HUES48 (cell line): ENCODE results near the gene SLC17A2.
"Not testable (repeated sequence)": the region's sequence is repeated elsewhere in the genome, so short reads cannot be mapped to it uniquely, and the experiment has no call there.

Experiments used
- H3K27ac ChIP-seq: one replicate; pipeline ENCODE4 v1.7.0; 2013; ENCODE audit warnings: low read depth, low read length, inconsistent platforms
- H3K27me3 ChIP-seq: 2 replicates; pipeline ENCODE4 v1.6.1; 2013; ENCODE audit warnings: mild to moderate bottlenecking, low read length; ENCODE audit not compliant: control insufficient read depth, insufficient read depth
- H3K36me3 ChIP-seq: 2 replicates; pipeline ENCODE4 v1.6.1; 2013; ENCODE audit warnings: low read length; ENCODE audit not compliant: control insufficient read depth, insufficient read depth
- H3K4me1 ChIP-seq: 2 replicates; pipeline ENCODE4 v1.6.1; 2013; ENCODE audit warnings: mild to moderate bottlenecking, low read length; ENCODE audit not compliant: control insufficient read depth, insufficient read depth
- H3K4me3 ChIP-seq: 2 replicates; pipeline ENCODE4 v1.5.1; 2013; ENCODE audit warnings: mild to moderate bottlenecking, low read depth, low read length
- H3K9ac ChIP-seq: 2 replicates; pipeline ENCODE4 v1.6.1; 2013; ENCODE audit warnings: mild to moderate bottlenecking, low read depth, low read length, moderate library complexity
- H3K9me3 ChIP-seq: 2 replicates; pipeline ENCODE4 v1.6.1; 2013; ENCODE audit warnings: low read length; ENCODE audit not compliant: control insufficient read depth, insufficient read depth

Gene SLC17A2

GRCh38 chr6:25934156-25934555 lies 3.7 kb upstream of the SLC17A2 start:
- Histone ChIP-seq H3K4me1 (no peaks in the 10 kb centered on the region), H3K27ac (no peak overlapping the region), H3K9ac (no peak overlapping the region), H3K9me3 (no peaks in the 10 kb centered on the region), H3K4me3 (no peak overlapping the region), H3K27me3 (no peaks in the 10 kb centered on the region), H3K36me3 (no peaks in the 10 kb centered on the region)

GRCh38 chr6:25931411-25931709 lies 869 bp upstream of the SLC17A2 start:
- Histone ChIP-seq H3K4me1 (no peaks in the 10 kb centered on the region), H3K9ac (no peak overlapping the region), H3K27me3 (no peaks in the 10 kb centered on the region), H3K9me3 (no peaks in the 10 kb centered on the region), H3K36me3 (no peaks in the 10 kb centered on the region), H3K4me3 (no peak overlapping the region), H3K27ac (no peak overlapping the region)

- H3K9ac ChIP-seq, H3K4me1 ChIP-seq, H3K4me3 ChIP-seq, H3K9me3 ChIP-seq, H3K27me3 ChIP-seq, H3K36me3 ChIP-seq, H3K27ac ChIP-seq: not testable (repeated sequence)
Observed at GRCh38 chr6:25929785-25930184, 706 bp downstream of the SLC17A2 start.

DNA sequence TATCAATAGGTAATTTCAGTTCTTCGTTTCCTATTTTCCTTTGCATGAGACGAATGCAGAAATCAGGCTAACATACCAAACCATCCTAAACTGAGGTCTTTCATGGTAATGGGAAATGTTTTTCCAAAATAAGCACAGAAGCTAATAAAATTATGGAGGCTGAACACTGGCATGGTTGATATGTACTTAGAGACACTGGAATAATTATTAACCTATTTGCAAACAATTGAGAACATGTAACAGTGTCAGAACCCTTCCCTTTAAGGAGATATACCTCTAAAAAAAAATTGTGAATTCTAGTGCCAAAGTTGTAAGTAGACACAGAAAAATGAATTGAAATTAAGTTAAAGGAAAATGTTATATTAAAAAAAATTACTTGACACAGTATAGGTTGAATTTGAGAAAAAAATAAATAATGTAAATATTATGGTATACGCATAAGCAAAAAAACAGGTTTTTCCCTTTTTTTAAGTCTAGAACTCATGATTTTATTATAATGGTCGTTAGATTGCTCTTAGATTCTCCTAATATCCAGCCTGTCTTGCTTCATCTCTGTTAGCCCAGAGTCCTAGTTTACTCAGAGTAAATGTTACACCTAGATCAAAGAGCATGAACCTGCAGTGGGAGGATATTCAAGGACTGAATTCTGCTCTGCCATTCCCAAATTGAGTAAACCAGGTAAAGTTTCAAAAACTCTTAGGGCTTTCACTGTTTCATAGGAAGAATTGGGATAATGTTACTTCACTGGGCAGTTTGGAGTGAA lies 1.7 kb downstream of the SLC17A2 start:
- no peak overlapping the region for H3K9ac ChIP-seq
- H3K27ac ChIP-seq = no peak overlapping the region

GRCh38 chr6:25927756-25928216 lies 2.7 kb downstream of the SLC17A2 start:
- Histone ChIP-seq H3K36me3 (no peaks in the 10 kb centered on the region), H3K27me3 (no peaks in the 10 kb centered on the region), H3K9me3 (no peaks in the 10 kb centered on the region), H3K4me1 (no peaks in the 10 kb centered on the region), H3K9ac (no peak overlapping the region), H3K27ac (no peak overlapping the region), H3K4me3 (no peak overlapping the region)

More for the DNA sequence above, 1.7 kb downstream of the SLC17A2 start:
- Histone ChIP-seq H3K27me3 (no peaks in the 10 kb centered on the region), H3K36me3 (no peaks in the 10 kb centered on the region), H3K9me3 (no peaks in the 10 kb centered on the region), H3K4me1 (no peaks in the 10 kb centered on the region), H3K4me3 (no peak overlapping the region)

DNA sequence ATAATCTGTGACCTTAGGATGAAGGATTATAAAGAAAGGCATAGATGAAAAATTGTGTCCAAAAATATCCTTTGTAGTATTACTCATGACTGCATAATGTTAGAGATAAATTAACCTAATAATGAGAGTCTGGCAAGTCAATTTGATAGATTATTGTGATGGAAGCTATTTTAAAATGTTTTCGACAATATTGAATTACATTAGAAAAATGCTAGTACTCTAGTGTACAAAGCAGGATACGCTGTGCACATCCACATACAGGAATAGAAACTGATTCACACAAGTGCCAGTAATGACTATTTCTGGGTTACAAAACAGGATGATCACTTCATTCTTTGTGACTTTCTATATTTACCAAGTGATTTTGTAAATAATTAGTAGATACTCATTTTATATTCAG lies 3.3 kb downstream of the SLC17A2 start:
- Histone ChIP-seq H3K9ac (no peak overlapping the region), H3K4me1 (no peaks in the 10 kb centered on the region), H3K9me3 (no peaks in the 10 kb centered on the region), H3K4me3 (no peak overlapping the region), H3K36me3 (no peaks in the 10 kb centered on the region), H3K27me3 (no peaks in the 10 kb centered on the region), H3K27ac (no peak overlapping the region)

DNA sequence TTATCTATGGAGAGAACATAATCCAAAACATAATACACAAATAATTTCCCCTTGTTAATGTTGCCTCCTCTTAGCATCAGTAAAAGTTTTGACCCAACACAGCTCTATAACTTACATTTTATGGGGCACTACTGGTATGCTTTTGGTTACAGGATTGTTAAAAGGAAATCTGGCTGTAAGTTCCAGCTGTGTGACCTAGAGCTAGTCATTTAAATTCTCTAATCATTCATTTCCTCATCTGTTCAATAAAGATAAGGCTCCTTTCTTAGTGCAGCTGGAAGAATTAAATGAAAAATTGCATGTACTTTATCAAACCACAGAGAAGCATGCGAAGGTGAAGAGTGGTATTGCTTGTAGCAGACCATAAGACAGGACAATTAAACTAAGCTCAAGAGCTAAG lies 4.6 kb downstream of the SLC17A2 start:
- Histone ChIP-seq H3K36me3 (no peaks in the 10 kb centered on the region), H3K9me3 (no peaks in the 10 kb centered on the region), H3K4me3 (no peak overlapping the region), H3K4me1 (no peaks in the 10 kb centered on the region), H3K27me3 (no peaks in the 10 kb centered on the region), H3K27ac (no peak overlapping the region), H3K9ac (no peak overlapping the region)

GRCh38 chr6:25922301-25922700 lies 8.2 kb downstream of the SLC17A2 start:
- Histone ChIP-seq H3K9ac (no peak overlapping the region), H3K4me3 (no peak overlapping the region), H3K36me3 (no peaks in the 10 kb centered on the region), H3K27me3 (no peaks in the 10 kb centered on the region), H3K27ac (no peak overlapping the region), H3K4me1 (no peaks in the 10 kb centered on the region), H3K9me3 (no peaks in the 10 kb centered on the region)

GRCh38 chr6:25921525-25922203 lies 8.8 kb downstream of the SLC17A2 start:
- no peaks in the 10 kb centered on the region for H3K9me3 ChIP-seq
- no peak overlapping the region for H3K4me3 ChIP-seq
- no peaks in the 10 kb centered on the region for H3K27me3 ChIP-seq
- no peak overlapping the region for H3K27ac ChIP-seq
- no peak overlapping the region for H3K9ac ChIP-seq
- H3K36me3 ChIP-seq = no peaks in the 10 kb centered on the region
- H3K4me1 ChIP-seq = no peaks in the 10 kb centered on the region

DNA sequence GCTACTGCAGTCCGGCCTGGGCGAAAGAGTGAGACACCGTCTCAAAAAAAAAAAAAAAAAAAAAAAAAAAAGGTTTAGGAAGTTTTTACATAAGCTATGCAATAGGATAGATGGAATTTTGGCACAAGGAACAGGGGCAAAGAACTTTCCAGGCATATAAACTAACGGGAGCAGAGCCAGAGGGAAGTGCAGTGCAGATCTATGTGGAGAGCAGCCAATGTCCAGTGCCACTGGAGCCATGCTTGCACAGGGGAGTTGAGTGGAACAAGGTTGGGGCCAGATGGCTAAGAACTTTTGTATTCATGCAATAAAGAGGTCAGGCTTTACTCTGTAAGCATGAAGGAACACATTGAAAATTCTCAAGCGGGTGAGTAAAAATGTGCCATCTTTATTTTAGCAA lies 10.8 kb downstream of the SLC17A2 start:
- no peaks in the 10 kb centered on the region for H3K9me3 ChIP-seq
- H3K36me3 ChIP-seq = no peaks in the 10 kb centered on the region
- H3K9ac ChIP-seq = no peak overlapping the region
- H3K27me3 ChIP-seq = no peaks in the 10 kb centered on the region
- no peak overlapping the region for H3K4me3 ChIP-seq
- no peak overlapping the region for H3K27ac ChIP-seq
- H3K4me1 ChIP-seq = no peaks in the 10 kb centered on the region

DNA sequence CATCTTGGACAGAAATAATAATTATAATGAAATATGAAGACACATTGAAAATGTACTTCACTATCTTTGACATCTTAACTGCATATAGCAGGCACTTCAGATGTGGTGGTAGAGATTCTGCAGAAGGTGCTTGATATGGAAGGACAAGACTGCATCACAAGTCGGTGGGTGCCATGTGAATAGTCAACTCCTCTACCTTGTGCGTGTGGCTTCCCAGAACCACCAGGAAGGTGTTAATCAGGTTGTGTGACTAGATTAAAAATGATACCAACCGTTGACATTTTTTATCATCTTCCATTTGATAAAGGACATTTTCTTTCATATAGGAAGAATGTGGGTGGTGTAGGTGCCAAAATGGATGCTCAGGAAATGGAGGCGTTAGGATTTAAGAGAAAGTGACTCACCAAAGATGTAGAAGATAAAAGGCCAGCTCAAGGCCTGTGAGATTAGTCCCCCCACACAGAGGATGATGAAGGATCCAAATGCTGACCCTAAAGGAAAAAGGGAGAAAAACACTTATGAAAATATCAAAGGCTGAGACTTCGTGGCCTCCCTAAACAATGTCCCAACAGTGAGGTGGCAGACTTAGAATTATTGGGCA lies 12.3 kb downstream of the SLC17A2 start:
- H3K9ac ChIP-seq = no peak overlapping the region
- no peaks in the 10 kb centered on the region for H3K4me1 ChIP-seq
- no peaks in the 10 kb centered on the region for H3K9me3 ChIP-seq
- H3K4me3 ChIP-seq = no peak overlapping the region
- no peaks in the 10 kb centered on the region for H3K27me3 ChIP-seq
- H3K27ac ChIP-seq = no peak overlapping the region
- no peaks in the 10 kb centered on the region for H3K36me3 ChIP-seq
